GM23338 (cell line): ENCODE results near the gene IL19. TPM values are rescaled to one million over a fixed set of nuclear protein-coding genes. Genes with fewer than 3 reads are reported as not detected.

Experiments
- ATAC-seq: fragments of 200-7000 bp; cut with Tn5 transposase; 3 replicates; pipeline ENCODE4 v1.9.1; 2020
- DNase-seq: peaks from one replicate; pipeline ENCODE4 v3.0.0-alpha.2; 2015; ENCODE audit warnings: low spot score
- H2AFZ ChIP-seq: fragments of 200-600 bp; sonication (generic); 2 replicates; pipeline ENCODE4 v1.8.0; 2016; ENCODE audit warnings: antibody characterized with exemption, mild to moderate bottlenecking, moderate library complexity
- H3F3A ChIP-seq: fragments of 200-600 bp; sonication (generic); replicated peaks from 2 replicates; pipeline ENCODE4 v1.8.0; 2017; ENCODE audit warnings: antibody characterized with exemption, mixed run types, low read depth
- H3K27ac ChIP-seq: fragments of 200-600 bp; sonication (generic); 2 replicates; pipeline ENCODE4 v1.6.1; 2016; ENCODE audit warnings: low read depth
- H3K27me3 ChIP-seq: fragments of 200-600 bp; sonication (generic); 2 replicates; pipeline ENCODE4 v1.8.0; 2016; ENCODE audit warnings: mild to moderate bottlenecking, mixed run types, moderate library complexity; ENCODE audit not compliant: insufficient read depth
- H3K36me3 ChIP-seq: fragments of 200-600 bp; sonication (generic); 2 replicates; pipeline ENCODE4 v1.8.0; 2016; ENCODE audit warnings: mild to moderate bottlenecking; ENCODE audit not compliant: insufficient read depth
- H3K4me1 ChIP-seq: fragments of 200-600 bp; sonication (generic); 2 replicates; pipeline ENCODE4 v1.8.0; 2016; ENCODE audit warnings: mild to moderate bottlenecking, moderate library complexity; ENCODE audit not compliant: insufficient read depth
- H3K4me2 ChIP-seq: fragments of 200-600 bp; sonication (generic); 2 replicates; pipeline ENCODE4 v1.7.1; 2017; ENCODE audit warnings: mixed run types
- H3K4me3 ChIP-seq: fragments of 200-600 bp; sonication (generic); 2 replicates; pipeline ENCODE4 v1.6.1; 2016; ENCODE audit warnings: mixed run types
- H3K79me2 ChIP-seq: fragments of 200-600 bp; sonication (generic); replicated peaks from 2 replicates; pipeline ENCODE4 v1.8.0; 2017; ENCODE audit warnings: mild to moderate bottlenecking; ENCODE audit not compliant: insufficient read depth
- H3K9me2 ChIP-seq: fragments of 200-600 bp; sonication (generic); 2 replicates; pipeline ENCODE4 v1.8.0; 2017; ENCODE audit not compliant: insufficient read depth
- H4K20me1 ChIP-seq: fragments of 200-600 bp; sonication (generic); replicated peaks from 2 replicates; pipeline ENCODE4 v1.8.0; 2017; ENCODE audit warnings: mild to moderate bottlenecking; ENCODE audit not compliant: insufficient read depth
- H3K27ac Mint-ChIP-seq: 2 replicates; pipeline ENCODE4 v1.8.0; 2020; ENCODE audit warnings: inconsistent platforms, mild to moderate bottlenecking, moderate library complexity, mixed read lengths
- H3K27me3 Mint-ChIP-seq: 3 replicates; pipeline ENCODE4 v1.8.0; 2022; ENCODE audit warnings: low read depth, mild to moderate bottlenecking, moderate library complexity, mixed read lengths, inconsistent platforms; ENCODE audit not compliant: insufficient read depth, poor library complexity
- H3K36me3 Mint-ChIP-seq: 3 replicates; pipeline ENCODE4 v1.8.0; 2021; ENCODE audit warnings: low read depth, mild to moderate bottlenecking, inconsistent platforms, moderate library complexity, mixed read lengths
- H3K4me1 Mint-ChIP-seq: 3 replicates; pipeline ENCODE4 v1.8.0; 2020; ENCODE audit warnings: mild to moderate bottlenecking, inconsistent platforms, mixed read lengths
- H3K4me3 Mint-ChIP-seq: 3 replicates; pipeline ENCODE4 v1.8.0; 2021; ENCODE audit warnings: moderate library complexity, mild to moderate bottlenecking, inconsistent platforms, mixed read lengths
- H3K9me3 Mint-ChIP-seq: 3 replicates; pipeline ENCODE4 v1.8.0; 2020; ENCODE audit warnings: moderate library complexity, mild to moderate bottlenecking, inconsistent platforms, mixed read lengths
- ETS1 ChIP-seq: IDR thresholded peaks from 2 replicates; pipeline ENCODE4 v1.6.1; 2016; ENCODE audit warnings: antibody characterized with exemption
- POLR2AphosphoS5 ChIP-seq: IDR thresholded peaks from 2 replicates; pipeline ENCODE4 v1.6.1; 2016; ENCODE audit warnings: antibody characterized with exemption, low read depth
- STAT1 ChIP-seq: IDR thresholded peaks from one replicate; pipeline ENCODE4 v1.6.1; 2016; ENCODE audit warnings: antibody characterized with exemption; ENCODE audit not compliant: unreplicated experiment
- ZNF331 ChIP-seq: fragments of 250-450 bp; sonication (Bioruptor Pico); IDR thresholded peaks from 2 replicates; pipeline ENCODE4 v1.5.0; 2020; ENCODE audit warnings: low read depth, mild to moderate bottlenecking, moderate library complexity
- polyA plus RNA-seq: library from polyadenylated mRNA; unstranded; fragments of >200 nt; fragmentation: Nextera tagmentation; extraction: Ambion mirVana; gene quantifications from 2 replicates; pipeline ENCODE4 v1.2.1, GENCODE V29; 2016
- total RNA-seq: library from RNA; depleted of rRNA; stranded (reverse); fragments of >200 nt; shearing (Covaris generic); gene quantifications from 2 replicates; pipeline ENCODE4 v1.2.3, GENCODE V29; 2014
- TF ChIP-seq, protein P1 (sequence below), 2 experiments: fragments of 200-600 bp in 1 of 2; sonication (generic) in 1 of 2; conservative IDR thresholded peaks; 2 replicates each; pipeline versions ENCODE4 v1.5.1 to v1.6.1; 2016 to 2017; ENCODE audit warnings: antibody characterized with exemption in 2 of 2, low read depth in 2 of 2, mild to moderate bottlenecking in 2 of 2, moderate library complexity in 1 of 2
- TF ChIP-seq, protein P2 (sequence below): fragments of 250-450 bp; sonication (Bioruptor Pico); IDR thresholded peaks from 2 replicates; pipeline ENCODE4 v1.5.0; 2020; ENCODE audit warnings: mild to moderate bottlenecking, moderate library complexity

Gene IL19
- total and polyA plus RNA-seq, 2 experiments from 2014 or later = not detected

- DNase-seq = no peak
- Mint-ChIP-seq H3K4me3 (no peak overlapping the region), H3K27me3 (peaks cover 1% of the 10 kb centered on the region), H3K4me1 (peaks cover 5% of the 10 kb centered on the region; the same call in 1 of the 3 replicates), H3K36me3 (no peaks in the 10 kb centered on the region), H3K27ac (no peak overlapping the region), H3K9me3 (no peaks in the 10 kb centered on the region)
- no peak for ATAC-seq
- H3K4me1 ChIP-seq = no peaks in the 10 kb centered on the region; the same call in none of the 2 replicates
- no peaks in the 10 kb centered on the region for H3K9me2 ChIP-seq
- H2AFZ ChIP-seq = peak overlapping the region; percentile 11; the same call in 1 of the 2 replicates
- H3K27me3 ChIP-seq = no peaks in the 10 kb centered on the region
- no peaks in the 10 kb centered on the region for H4K20me1 ChIP-seq
- TF ChIP-seq ZNF331 (no peak), POLR2AphosphoS5 (no peak), STAT1 (no peak), ETS1 (no peak)
- TF ChIP-seq, protein P1, sequence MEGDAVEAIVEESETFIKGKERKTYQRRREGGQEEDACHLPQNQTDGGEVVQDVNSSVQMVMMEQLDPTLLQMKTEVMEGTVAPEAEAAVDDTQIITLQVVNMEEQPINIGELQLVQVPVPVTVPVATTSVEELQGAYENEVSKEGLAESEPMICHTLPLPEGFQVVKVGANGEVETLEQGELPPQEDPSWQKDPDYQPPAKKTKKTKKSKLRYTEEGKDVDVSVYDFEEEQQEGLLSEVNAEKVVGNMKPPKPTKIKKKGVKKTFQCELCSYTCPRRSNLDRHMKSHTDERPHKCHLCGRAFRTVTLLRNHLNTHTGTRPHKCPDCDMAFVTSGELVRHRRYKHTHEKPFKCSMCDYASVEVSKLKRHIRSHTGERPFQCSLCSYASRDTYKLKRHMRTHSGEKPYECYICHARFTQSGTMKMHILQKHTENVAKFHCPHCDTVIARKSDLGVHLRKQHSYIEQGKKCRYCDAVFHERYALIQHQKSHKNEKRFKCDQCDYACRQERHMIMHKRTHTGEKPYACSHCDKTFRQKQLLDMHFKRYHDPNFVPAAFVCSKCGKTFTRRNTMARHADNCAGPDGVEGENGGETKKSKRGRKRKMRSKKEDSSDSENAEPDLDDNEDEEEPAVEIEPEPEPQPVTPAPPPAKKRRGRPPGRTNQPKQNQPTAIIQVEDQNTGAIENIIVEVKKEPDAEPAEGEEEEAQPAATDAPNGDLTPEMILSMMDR (conservative IDR thresholded peaks at IDR 0.05; ENCODE audit: low read depth in 2 of 2) = no peak
- TF ChIP-seq, protein P2, sequence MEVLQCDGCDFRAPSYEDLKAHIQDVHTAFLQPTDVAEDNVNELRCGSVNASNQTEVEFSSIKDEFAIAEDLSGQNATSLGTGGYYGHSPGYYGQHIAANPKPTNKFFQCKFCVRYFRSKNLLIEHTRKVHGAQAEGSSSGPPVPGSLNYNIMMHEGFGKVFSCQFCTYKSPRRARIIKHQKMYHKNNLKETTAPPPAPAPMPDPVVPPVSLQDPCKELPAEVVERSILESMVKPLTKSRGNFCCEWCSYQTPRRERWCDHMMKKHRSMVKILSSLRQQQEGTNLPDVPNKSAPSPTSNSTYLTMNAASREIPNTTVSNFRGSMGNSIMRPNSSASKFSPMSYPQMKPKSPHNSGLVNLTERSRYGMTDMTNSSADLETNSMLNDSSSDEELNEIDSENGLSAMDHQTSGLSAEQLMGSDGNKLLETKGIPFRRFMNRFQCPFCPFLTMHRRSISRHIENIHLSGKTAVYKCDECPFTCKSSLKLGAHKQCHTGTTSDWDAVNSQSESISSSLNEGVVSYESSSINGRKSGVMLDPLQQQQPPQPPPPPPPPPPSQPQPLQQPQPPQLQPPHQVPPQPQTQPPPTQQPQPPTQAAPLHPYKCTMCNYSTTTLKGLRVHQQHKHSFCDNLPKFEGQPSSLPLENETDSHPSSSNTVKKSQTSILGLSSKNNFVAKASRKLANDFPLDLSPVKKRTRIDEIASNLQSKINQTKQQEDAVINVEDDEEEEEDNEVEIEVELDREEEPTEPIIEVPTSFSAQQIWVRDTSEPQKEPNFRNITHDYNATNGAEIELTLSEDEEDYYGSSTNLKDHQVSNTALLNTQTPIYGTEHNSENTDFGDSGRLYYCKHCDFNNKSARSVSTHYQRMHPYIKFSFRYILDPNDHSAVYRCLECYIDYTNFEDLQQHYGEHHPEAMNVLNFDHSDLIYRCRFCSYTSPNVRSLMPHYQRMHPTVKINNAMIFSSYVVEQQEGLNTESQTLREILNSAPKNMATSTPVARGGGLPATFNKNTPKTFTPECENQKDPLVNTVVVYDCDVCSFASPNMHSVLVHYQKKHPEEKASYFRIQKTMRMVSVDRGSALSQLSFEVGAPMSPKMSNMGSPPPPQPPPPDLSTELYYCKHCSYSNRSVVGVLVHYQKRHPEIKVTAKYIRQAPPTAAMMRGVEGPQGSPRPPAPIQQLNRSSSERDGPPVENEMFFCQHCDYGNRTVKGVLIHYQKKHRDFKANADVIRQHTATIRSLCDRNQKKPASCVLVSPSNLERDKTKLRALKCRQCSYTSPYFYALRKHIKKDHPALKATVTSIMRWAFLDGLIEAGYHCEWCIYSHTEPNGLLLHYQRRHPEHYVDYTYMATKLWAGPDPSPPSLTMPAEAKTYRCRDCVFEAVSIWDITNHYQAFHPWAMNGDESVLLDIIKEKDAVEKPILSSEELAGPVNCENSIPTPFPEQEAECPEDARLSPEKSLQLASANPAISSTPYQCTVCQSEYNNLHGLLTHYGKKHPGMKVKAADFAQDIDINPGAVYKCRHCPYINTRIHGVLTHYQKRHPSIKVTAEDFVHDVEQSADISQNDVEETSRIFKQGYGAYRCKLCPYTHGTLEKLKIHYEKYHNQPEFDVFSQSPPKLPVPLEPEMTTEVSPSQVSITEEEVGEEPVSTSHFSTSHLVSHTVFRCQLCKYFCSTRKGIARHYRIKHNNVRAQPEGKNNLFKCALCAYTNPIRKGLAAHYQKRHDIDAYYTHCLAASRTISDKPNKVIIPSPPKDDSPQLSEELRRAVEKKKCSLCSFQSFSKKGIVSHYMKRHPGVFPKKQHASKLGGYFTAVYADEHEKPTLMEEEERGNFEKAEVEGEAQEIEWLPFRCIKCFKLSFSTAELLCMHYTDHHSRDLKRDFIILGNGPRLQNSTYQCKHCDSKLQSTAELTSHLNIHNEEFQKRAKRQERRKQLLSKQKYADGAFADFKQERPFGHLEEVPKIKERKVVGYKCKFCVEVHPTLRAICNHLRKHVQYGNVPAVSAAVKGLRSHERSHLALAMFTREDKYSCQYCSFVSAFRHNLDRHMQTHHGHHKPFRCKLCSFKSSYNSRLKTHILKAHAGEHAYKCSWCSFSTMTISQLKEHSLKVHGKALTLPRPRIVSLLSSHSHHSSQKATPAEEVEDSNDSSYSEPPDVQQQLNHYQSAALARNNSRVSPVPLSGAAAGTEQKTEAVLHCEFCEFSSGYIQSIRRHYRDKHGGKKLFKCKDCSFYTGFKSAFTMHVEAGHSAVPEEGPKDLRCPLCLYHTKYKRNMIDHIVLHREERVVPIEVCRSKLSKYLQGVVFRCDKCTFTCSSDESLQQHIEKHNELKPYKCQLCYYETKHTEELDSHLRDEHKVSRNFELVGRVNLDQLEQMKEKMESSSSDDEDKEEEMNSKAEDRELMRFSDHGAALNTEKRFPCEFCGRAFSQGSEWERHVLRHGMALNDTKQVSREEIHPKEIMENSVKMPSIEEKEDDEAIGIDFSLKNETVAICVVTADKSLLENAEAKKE (CRISPR knock-in tag) = no peak
- no peaks in the 10 kb centered on the region for H3K79me2 ChIP-seq
- H3K4me2 ChIP-seq = no peak overlapping the region
- H3F3A ChIP-seq = no peaks in the 10 kb centered on the region
- no peak overlapping the region for H3K4me3 ChIP-seq
- H3K36me3 ChIP-seq = no peaks in the 10 kb centered on the region
- no peak overlapping the region for H3K27ac ChIP-seq
Observed at GRCh38 chr1:206829282-206829681, 58.7 kb downstream of the IL19 start.
